ENCODE data around the gene C11orf71.

C11orf71 gene, protein sequence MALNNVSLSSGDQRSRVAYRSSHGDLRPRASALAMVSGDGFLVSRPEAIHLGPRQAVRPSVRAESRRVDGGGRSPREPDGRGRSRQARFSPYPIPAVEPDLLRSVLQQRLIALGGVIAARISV

DNA sequence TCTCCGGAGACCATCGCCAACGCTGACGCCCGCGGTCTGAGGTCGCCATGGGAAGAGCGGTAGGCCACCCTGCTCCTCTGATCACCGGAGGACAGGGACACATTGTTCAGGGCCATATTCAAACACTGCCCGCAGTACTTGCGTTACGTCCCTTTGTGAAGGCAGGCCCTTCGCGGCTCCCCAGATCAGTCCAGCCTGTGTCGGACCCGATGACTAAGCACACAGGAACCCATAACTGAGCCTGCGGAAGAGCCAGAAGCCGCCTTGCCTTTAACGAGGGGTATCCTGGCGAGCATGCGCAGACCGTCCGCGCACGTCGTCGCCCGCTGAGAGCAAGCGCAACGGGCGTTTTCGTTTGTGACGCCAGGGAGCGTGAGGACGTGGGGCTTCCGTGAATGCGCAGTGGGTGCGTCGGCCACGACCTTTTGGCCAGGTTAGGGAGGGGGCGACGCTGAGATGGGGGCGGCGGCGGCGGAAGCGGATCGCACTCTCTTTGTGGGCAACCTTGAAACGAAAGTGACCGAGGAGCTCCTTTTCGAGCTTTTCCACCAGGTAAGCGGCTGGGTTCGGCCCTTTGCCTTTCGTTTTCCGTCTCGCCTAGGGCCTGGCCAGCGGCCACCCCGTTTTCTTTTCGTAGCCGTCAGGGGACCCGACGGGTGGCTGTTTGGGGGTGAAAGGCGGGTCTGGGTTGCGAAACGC, at the start of gene C11orf71, which contains the start of gene RBM7:
C11orf71 (minus strand) TSS at position 296 of the 699 bp plus-strand sequence; CDS start at position 116, 180 bp downstream.
RBM7 (plus strand) TSS at position 451 of the 699 bp plus-strand sequence; CDS start at position 457, 6 bp downstream.
- peak; percentile 98 for DNase-seq

DNA sequence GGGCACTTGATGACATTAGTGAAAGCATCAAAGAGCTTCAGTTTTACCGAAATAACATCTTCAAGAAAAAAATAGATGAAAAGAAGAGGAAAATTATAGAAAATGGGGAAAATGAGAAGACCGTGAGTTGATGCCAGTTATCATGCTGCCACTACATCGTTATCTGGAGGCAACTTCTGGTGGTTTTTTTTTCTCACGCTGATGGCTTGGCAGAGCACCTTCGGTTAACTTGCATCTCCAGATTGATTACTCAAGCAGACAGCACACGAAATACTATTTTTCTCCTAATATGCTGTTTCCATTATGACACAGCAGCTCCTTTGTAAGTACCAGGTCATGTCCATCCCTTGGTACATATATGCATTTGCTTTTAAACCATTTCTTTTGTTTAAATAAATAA, 49.5 kb upstream of the C11orf71 start:
- DNase-seq = no peak

DNA sequence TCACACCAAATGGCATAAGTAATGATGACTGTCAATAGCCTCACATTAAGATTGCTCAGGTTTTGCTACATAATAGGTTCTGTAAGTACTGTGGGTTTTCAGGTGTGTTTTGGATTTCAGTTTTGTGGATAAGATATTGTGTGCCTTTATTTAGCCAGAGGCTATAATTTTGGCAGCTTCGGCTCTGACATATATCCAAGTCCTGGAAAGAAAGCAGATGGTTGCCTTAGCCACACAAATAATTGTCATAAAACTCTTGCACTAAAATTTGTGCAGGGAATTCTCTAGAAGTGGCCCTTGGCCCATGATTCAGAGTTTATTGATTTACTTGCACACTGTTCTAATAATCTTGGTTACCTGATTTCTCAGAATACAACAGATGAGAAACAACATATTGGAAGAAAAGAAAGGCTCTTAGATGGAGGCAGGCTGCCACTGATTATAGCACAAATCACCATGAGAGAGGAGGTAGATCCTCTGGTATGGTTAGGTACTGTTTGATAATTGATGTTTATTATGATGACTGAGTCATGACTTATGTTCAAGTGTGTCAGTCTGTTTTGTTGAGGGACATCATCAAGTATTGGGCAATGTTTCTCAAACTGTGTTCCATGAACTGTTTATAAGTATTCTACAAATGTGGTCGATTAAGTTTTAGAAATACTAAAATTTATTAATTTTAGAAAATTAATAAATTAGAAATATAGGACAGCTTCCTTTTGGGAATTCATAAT, 48.6 kb upstream of the C11orf71 start:
- no peak for DNase-seq

DNA sequence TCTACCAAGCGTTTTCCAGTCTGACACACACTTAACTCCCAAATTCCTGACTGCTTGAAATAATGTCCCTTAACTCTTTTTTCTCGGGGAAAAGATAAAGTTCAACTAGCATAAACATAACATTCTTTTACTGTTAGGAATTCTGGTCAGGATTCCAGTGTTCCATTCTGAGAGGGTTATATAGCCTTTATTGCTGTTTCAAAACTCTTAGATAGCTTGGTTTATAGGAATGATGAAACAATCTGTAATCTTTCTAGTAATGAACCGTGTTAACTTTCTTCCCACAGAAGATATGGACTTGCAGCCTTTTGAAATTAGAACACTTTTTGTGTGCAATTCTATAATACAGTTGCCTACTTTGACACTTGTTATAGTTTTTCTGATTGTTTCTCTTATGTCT, 47.6 kb upstream of the C11orf71 start:
- DNase-seq = no peak

DNA sequence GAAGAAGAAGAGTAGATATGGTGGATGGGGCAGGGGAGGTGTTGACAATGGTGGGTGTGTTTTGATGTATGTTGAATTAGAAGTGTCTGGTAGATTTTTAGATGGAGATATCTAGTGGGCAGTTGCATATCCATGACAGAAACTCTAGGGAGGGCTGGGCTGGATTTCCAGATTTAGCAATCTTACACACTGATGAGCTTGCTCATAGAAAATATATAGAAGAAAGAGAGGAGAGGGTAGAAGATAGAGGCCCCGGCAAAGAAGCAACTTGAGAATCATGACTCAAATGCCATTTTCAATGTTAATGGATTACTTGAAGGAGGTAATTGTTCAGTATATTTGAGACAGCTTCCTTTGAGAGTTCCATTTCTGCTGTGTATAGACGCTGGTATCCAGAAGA, 47.1 kb upstream of the C11orf71 start:
- DNase-seq = no peak

DNA sequence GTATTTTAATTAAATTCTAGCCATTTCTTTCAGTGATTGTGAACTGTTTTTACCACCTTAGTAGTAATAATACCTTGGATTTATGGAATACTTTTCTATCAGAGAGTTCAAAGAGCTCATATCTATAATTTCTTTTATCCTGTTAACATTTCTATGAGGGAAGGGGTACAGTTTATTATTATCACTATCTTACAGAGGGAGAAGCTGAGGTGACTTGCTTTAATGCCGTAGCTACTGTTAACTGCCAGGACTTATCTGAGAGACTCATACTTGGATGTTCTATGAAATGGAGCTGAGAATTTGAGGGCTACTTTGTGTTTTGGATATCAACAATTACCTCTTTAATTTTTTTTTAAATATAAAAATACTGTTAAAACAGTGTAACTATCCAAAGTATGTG, 42.2 kb upstream of the C11orf71 start:
- no peak for DNase-seq

DNA sequence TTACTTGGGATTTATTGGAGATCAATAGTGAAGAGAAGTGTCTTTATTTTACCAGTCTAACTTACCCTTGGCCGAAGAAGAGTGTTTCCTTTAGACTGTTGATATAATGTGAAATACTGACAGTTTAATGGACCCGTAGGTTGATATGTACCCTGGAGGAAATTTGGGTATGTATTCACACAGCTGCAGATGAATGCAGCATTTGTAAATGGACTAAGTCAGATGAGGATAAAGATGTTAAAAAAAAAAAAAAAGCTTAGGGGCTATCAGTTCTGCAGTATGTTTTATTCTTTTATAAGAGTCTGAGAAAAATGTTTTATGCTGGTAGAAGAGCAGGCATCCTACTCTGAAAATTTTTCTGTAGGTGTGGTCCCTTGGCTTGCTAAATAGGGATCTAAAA, 41.6 kb upstream of the C11orf71 start:
- no peak for DNase-seq

DNA sequence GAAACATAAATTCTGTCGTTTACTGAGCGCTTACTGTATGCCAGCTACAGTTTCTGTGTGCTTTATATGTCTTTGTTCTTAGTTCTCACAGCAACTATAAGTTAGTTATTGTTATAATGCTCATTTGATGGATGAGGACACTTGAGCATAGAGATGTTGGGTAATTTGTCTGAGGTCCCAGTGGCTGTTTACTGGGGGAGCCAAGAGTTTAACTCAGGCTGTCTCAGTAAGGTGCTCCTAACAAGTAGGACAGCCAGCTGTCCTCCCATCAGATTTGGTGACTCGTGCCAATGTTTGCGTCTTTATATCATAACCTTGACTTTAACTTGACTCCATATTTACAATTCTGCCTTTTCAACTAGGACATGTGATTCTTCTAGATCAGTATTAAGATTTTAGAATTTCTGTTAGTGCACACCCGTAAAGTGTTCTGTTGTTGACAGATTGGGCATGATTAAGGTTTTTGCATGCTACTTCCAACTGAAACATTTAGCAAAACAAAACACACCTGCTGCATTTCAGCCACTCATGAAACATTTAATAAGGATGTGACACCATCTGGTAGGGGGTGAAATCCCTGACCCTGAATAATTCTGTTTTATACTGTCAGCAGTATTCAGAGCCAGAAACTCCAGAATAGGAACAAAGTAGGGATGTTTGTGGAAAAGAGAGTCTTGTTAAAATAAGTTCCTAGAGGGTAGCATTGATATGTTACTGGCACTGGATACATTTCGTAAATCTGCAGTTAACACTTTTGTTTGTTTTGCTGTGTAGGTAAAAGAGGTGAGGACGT, 40.9 kb upstream of the C11orf71 start:
- no peak for DNase-seq

DNA sequence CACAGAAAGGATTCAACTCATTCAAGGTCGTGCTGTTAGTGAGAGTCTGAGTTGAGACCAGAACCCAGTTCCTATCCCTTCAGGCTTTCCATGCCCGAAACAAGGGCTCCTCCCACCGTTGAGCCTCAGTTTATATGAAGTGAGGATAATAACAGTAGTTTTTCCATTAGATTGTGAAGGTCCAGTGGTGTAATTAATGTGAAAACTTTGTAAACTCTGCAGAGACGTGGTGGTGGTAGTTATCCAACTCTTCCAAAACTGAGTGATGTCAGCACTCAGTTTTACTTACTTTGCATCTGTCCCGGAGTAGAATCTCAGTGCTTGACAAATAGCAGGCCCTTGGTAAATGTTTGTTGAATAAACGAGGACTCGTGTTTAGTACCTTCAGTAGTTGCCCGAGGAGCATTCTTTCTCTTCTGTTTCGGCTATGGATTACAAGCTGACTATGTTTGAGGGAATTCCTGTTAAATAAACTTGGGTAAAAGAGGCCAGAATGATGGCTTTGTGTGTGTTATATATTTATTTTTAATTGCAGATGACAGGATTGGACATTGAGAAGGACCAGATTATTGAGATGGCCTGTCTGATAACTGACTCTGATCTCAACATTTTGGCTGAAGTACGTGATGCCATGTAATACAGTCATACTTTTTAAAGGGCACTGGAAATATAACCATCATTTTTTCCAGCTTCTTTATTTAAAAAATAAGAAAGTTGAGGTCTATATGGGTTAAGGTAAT, 40.0 kb upstream of the C11orf71 start:
- DNase-seq = no peak

DNA sequence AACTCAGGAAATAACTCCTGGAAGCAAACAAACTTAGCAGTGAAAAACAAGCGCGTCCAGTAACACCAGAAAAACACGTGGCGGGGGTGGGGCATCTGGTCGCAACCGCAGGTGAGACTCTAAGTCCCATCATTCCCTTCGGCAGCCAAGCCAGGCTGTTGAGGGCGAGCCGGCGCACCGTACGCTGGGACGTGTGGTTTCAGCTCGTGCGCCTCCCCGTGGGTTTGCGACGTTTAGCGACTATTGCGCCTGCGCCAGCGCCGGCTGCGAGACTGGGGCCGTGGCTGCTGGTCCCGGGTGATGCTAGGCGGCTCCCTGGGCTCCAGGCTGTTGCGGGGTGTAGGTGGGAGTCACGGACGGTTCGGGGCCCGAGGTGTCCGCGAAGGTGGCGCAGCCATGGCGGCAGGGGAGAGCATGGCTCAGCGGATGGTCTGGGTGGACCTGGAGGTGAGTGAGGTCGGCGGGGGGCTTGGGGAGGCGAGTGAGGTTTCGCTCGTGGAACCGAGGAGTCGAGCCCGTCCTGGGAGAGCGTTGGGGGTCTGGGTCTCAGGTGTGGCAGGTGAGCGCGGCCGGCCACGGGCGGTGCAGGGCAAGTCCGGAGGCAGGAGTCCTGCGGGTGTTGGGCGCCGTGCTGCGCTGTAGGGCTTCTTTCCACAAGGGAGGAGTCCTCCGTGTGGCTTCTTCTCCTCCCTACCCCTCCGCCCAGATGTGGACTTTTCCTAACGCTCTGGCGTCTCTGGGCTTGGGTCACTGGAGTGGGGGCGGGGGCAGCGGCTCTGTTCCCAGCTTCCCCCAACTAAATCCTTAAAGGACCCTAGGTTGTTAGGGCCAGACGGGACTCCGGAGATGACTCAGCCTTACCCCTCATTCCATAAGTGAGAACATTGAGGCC, 39.2 kb upstream of the C11orf71 start, which contains the start of gene REXO2:
REXO2 (plus strand) TSS at position 239 of the 892 bp plus-strand sequence; CDS start at position 301, 62 bp downstream.
- DNase-seq = peak; percentile 96

DNA sequence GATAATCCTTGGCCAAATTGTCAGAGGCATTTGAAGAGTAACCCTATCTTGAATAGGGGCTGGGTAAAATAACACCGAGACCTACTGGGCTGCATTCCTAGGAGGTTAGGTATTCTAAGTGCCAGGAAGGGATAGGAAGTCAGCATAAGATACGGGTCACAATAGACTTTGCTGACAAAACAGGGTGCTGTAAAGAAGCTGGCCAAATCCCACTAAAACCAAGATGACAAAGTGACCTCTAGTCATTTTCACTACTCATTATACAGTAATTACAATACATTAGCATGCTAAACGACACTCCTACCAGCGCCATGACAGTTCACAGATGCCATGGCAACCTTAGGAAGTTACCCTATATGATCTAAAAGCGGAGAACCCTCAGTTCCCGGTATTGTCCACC, 38.0 kb upstream of the C11orf71 start:
- DNase-seq = no peak

DNA sequence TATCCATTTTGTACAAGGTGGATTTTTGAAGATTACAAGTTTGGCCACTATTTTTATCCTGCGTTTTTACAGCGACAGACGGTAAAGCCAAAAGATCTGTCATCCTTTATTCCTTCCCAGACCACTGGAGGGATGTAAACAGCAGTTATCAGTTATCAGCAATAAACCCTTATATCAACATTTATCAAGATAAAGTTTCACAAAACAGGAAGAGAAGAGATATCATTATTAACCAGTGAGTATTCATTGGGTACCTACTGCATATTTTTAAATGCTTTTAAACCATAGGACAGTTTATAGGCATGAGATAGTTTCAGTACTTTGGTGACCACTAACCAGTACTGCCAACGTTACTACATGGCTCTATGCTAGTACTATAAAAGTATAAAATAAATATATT, 33.1 kb upstream of the C11orf71 start:
- DNase-seq = no peak

DNA sequence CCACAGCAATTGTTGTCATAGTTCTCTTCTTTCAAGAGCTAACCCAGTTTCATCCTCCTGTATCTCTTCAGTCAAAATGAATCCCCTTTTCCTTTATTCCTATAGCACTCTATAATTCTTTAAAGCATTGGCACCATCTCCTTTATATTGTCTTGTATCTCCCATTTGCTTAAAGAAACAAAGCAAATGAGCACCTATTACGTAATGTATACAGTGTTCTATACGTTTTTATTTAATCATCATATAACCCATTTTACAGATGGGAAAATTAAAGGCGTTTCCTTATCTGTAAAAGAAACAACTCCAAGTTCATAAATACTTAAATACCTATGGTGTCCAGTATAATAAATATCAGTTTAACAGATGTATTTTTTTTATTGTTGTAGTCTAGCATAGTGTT, 32.6 kb upstream of the C11orf71 start:
- no peak for DNase-seq

DNA sequence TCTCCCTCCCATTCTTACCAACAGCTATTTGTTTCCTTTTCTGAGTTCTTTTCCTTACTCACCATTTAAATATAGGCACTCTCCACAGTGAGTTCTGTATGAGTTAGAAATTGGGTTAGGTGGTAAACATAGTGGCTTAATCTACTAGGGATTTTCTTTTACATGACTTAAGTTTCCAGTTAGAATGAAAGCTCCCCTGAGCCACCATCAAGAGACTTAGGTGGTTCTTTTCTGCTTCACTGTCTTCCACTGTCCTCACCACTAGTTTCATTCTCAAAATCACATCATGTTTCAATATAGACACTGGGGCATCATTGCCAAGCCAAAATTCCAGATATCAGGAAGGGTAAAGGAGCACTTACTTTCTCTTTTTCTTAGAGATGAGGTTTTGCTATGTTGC, 30.0 kb upstream of the C11orf71 start:
- no peak for DNase-seq

DNA sequence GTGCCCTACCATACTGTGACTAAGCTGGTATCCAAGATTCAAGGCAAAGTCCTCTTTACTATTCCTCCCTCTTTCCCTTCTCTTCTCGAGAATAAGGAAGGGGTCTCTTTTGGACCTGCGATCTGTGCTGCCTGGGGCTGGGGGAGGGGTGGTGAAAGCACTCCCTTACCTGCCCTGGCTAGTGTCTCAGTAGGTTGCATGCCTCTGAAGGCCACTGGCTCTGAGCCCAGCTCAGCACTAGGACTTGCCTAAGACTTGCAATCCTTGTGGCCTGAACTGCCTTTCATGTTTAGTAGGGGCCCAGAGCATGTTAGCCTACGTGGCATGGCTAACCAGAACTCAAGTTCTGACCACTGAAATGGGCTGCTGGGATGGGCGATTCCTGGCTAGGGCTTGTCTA, 26.0 kb upstream of the C11orf71 start:
- no peak for DNase-seq

DNA sequence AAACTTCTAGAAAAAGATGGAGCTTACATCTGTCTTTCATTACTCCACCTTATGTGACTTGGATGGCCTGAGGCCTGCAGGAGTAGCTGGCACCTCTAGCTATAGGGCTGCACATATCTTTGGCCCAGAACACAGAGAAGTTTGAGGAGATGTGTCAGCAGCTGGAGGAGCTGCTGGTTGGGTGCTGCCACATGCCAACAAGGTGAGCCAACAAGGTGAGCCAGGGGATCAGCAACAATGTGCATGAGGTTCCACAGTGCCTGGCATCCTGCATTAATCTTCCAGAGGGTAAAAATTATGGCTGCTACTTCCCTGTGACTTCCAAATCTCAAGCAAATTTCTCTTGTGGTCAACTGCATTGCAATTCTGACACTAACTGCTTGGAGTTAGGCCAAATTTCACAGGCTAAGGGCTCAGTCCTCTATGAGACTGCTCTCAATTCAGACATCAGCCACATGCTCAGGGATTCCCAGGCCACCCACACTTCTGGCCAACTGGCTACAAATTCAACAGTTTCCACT, 16.2 kb upstream of the C11orf71 start:
- no peak for DNase-seq

DNA sequence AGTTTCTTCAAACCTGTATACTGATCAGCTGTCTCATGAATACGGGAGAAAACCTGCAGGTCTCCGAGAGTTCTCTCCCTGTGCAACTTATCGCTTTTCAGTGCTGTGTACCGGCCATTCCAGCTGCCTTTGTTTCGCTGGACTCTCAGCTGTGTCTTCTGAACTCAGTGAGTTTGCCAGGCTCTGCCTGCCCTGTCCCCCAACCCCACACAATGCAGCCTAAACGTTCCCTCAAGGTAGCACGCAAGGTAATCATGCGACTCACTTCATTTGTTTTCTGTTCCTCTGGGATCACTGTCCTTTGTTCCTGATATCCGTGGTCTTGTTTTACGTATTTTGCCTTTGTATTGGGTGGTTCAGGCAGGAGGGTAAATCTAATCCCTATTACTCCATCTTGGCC, 13.6 kb upstream of the C11orf71 start:
- no peak for DNase-seq

DNA sequence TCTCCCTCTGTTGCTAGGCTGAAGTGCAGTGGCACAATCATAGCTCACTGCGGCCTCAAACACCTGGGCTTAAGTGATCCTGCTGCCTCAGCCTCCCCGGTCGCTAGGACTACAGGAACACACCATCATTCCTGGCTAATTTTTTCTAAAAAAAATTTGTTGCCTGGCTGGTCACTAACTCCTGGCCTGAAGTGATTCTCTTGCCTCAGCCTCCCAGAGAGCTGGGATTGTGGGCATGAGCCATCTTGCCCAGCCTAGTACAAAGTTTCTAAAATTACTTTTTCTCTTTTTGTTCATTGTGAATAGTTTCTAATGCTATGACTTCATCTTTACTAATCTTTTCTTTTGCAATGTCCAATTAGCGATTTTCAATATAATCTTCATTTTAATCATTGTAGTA, 12.6 kb upstream of the C11orf71 start:
- DNase-seq = no peak

DNA sequence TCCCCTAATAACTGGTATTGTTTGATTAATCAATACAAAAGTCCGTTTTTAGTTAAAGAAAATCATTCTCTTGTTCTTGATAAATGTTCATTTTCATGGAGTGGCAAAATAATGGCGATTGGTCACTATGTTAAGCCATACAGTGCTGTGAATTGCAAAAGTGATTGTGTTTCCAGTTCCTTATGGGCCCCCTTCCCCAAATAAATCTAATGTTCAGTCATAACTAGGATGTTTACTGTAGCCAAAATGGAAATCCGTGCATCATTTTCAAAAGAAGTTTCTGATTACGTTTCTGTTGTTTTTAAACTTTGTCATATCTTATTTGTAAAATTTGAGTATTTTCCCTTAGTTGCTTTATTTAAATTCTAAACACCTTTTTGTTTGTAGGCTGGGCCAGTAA, 1.0 kb upstream of the C11orf71 start:
- no peak for DNase-seq

DNA sequence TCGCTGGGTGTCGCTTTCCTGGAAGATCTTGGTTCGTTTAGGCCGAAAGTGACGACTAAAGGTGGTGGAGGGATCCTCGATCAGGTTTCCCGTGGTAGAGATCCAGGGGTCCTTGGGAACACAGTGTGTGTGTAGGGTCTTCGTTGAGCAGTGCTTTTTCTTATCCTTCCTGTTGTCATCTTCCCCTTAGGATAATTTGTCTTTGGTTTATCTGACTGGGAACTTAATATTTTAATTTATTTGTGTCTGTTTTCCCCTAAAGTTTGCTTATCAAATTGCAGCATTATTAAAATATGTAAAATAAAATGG, 558 bp upstream of the C11orf71 start:
- no peak for DNase-seq

DNA sequence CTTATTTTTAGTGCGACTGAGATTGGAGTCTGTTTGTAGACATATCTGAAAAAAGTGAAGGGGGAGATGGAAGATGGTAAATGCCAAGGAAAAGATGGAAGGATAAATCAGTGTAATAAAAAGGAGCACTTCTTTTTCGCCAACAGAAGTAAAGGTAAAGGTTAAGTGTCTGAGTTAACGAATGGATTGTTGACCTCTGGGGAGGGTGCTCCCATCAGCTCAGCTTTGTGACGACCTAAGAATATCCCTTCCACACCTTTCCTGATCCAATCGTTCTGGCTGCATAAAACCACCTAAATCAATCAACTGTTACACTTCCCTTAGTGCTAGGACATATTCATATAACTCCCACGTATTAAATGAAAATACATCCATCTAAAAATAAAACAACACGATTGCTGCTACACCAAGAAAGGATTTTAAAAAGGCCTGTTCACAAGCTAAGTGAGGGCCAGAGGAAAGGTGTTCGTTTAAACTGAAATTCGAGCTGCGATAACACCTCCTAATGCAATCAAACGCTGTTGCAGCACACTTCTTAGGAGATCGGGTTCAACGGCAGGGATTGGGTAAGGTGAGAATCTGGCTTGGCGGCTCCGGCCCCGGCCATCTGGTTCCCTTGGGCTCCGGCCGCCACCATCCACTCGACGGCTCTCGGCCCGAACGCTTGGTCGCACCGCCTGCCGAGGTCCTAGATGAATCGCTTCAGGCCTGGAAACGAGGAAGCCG, 658 bp downstream of the C11orf71 start:
- no peak for DNase-seq

Data from activated CD4-positive, alpha-beta T cell treated with anti-CD3 and anti-CD28 coated beads, Interleukin-2, amount 50 U/mL, for 16 hours (primary cell).